ENCODE measurements around the gene DLGAP1.

DLGAP1 gene

GRCh38 chr18:4237664-4238041 lies 217.5 kb downstream of the DLGAP1 start:
- in situ Hi-C loops (cut with MboI; ENCODE audit: low sequenced_read_pairs, unreplicated experiment), result no loop called here
- TF ChIP-seq CTCF (IDR thresholded peaks at IDR 0.05; ENCODE audit: borderline replicate concordance, control extremely low read depth, extremely low read depth, insufficient read depth, missing control alignments), result no peak
- no peak for DNase-seq (ENCODE audit: low spot score)

- TF ChIP-seq CTCF (IDR thresholded peaks at IDR 0.05; ENCODE audit: borderline replicate concordance, control extremely low read depth, extremely low read depth, insufficient read depth, missing control alignments), result no peak
- DNase-seq (ENCODE audit: low spot score), result no peak
- in situ Hi-C loops (cut with MboI; ENCODE audit: low sequenced_read_pairs, unreplicated experiment), result no loop called here
These were observed 218.0 kb downstream of the DLGAP1 start for GRCh38 chr18:4236940-4237663.

GRCh38 chr18:4233468-4233867 lies 221.6 kb downstream of the DLGAP1 start:
- in situ Hi-C loops (cut with MboI; ENCODE audit: low sequenced_read_pairs, unreplicated experiment), result no loop called here
- no peak for DNase-seq (ENCODE audit: low spot score)
- no peak for TF ChIP-seq CTCF (IDR thresholded peaks at IDR 0.05; ENCODE audit: borderline replicate concordance, control extremely low read depth, extremely low read depth, insufficient read depth, missing control alignments)

- DNase-seq (ENCODE audit: low spot score), result no peak
- in situ Hi-C loops (cut with MboI; ENCODE audit: low sequenced_read_pairs, unreplicated experiment), result no loop called here
- TF ChIP-seq CTCF (IDR thresholded peaks at IDR 0.05; ENCODE audit: borderline replicate concordance, control extremely low read depth, extremely low read depth, insufficient read depth, missing control alignments), result no peak
These were observed 222.5 kb downstream of the DLGAP1 start for GRCh38 chr18:4232656-4233055.

GRCh38 chr18:4231260-4231659 lies 223.8 kb downstream of the DLGAP1 start:
- in situ Hi-C loops (cut with MboI; ENCODE audit: low sequenced_read_pairs, unreplicated experiment), result no loop called here
- DNase-seq (ENCODE audit: low spot score), result no peak
- no peak for TF ChIP-seq CTCF (IDR thresholded peaks at IDR 0.05; ENCODE audit: borderline replicate concordance, control extremely low read depth, extremely low read depth, insufficient read depth, missing control alignments)

- no peak for TF ChIP-seq CTCF (IDR thresholded peaks at IDR 0.05; ENCODE audit: borderline replicate concordance, control extremely low read depth, extremely low read depth, insufficient read depth, missing control alignments)
- no peak for DNase-seq (ENCODE audit: low spot score)
- in situ Hi-C loops (cut with MboI; ENCODE audit: low sequenced_read_pairs, unreplicated experiment), result no loop called here
These were observed 224.5 kb downstream of the DLGAP1 start for GRCh38 chr18:4230450-4231168.
